HCT116 (cell line): ENCODE results near the gene TCP11. TPM values are rescaled to one million over a fixed set of nuclear protein-coding genes. Genes with fewer than 3 reads are reported as not detected.

ENCODE experiments used
- ATAC-seq: fragments of 200-7000 bp; cut with Tn5 transposase; 2 replicates; pipeline ENCODE4 v1.9.1; 2020; ENCODE audit warnings: mild to moderate bottlenecking, moderate library complexity
- BruUV-seq: library from RNA; stranded (reverse); fragments of 400-500 nt; replicated peaks from 2 replicates; lab custom pipeline; 2021; lab: Mats Ljungman, UMichigan
- CTCF ChIA-PET: fragments of 300-600 bp; sonication (Branson Sonifier 250); formaldehyde crosslinking; loops from one replicate; lab custom pipeline; 2021; ENCODE audit warnings: antibody characterized with exemption; lab: Charles Lee
- POLR2A ChIA-PET: fragments of 300-600, 350-600 bp; sonication (Branson Sonifier 250); formaldehyde crosslinking; loops from one replicate; lab custom pipeline; 2021; ENCODE audit warnings: antibody characterized with exemption; lab: Charles Lee
- RAD21 ChIA-PET, 2 experiments: fragments of 300-600 bp; sonication (Branson Sonifier 250); formaldehyde crosslinking; loops; one replicate each; lab custom pipeline; 2023; ENCODE audit warnings: low total read pairs in 2 of 2; ENCODE audit not compliant: uncharacterized antibody in 2 of 2, unreplicated experiment in 2 of 2, low non-redundant PET in 1 of 2; lab: Charles Lee
- DNase-seq: peaks from one replicate; pipeline ENCODE4 v3.0.0-alpha.2; 2010; ENCODE audit warnings: low read depth, low spot score
- H2AFZ ChIP-seq: fragments of 200-600 bp; shearing (Covaris generic), sonication (generic); 2 replicates; pipeline ENCODE4 v1.6.1; 2017; ENCODE audit warnings: low read depth, mixed run types, mixed read lengths, antibody characterized with exemption, low read length; ENCODE audit not compliant: poor library complexity, severe bottlenecking
- H3K27ac ChIP-seq: 2 replicates; pipeline ENCODE4 v1.5.1; 2012; ENCODE audit warnings: low read depth, low read length
- H3K27me3 ChIP-seq: fragments of 200-600 bp; sonication (generic); 2 replicates; pipeline ENCODE4 v1.6.1; 2016; ENCODE audit warnings: mixed run types, low read length, mixed read lengths; ENCODE audit not compliant: insufficient read depth
- H3K36me3 ChIP-seq, 2 experiments: fragments of 200-500 bp in 1 of 2; fragments of 200-600 bp in 1 of 2; sonication (Bioruptor generic) in 1 of 2; sonication (generic) in 1 of 2; 2 replicates each; pipeline versions ENCODE4 v1.5.1 to v1.6.1; 2014 to 2016; ENCODE audit warnings: low read length in 2 of 2, inconsistent platforms in 1 of 2, mixed read lengths in 1 of 2, mixed run types in 1 of 2; ENCODE audit not compliant: insufficient read depth in 2 of 2, control insufficient read depth in 1 of 2
- H3K4me1 ChIP-seq, 2 experiments: fragments of 200-600 bp in 1 of 2; sonication (generic) in 1 of 2; 2 replicates each; pipeline versions ENCODE4 v1.5.1 to v1.6.1; 2012 to 2017; ENCODE audit warnings: low read length in 2 of 2, inconsistent platforms in 1 of 2, mild to moderate bottlenecking in 1 of 2, mixed read lengths in 1 of 2, mixed run types in 1 of 2, moderate library complexity in 1 of 2; ENCODE audit not compliant: insufficient read depth in 2 of 2, control insufficient read depth in 1 of 2
- H3K4me2 ChIP-seq: fragments of 200-600 bp; sonication (generic); 2 replicates; pipeline ENCODE4 v1.6.1; 2017; ENCODE audit warnings: mixed run types, low read length, mixed read lengths
- H3K4me3 ChIP-seq, 2 experiments: fragments of 200-600 bp in 1 of 2; sonication (generic) in 1 of 2; replicated peaks in 1 of 2; 2 replicates each; pipeline ENCODE4 v1.5.1; 2011 to 2016; ENCODE audit warnings: low read length in 2 of 2, control low read depth in 1 of 2, low read depth in 1 of 2, mild to moderate bottlenecking in 1 of 2, mixed read lengths in 1 of 2, mixed run types in 1 of 2
- H3K79me2 ChIP-seq: fragments of 200-600 bp; sonication (generic); 2 replicates; pipeline ENCODE4 v1.6.1; 2017; ENCODE audit warnings: mild to moderate bottlenecking, mixed run types, low read length, moderate library complexity, mixed read lengths; ENCODE audit not compliant: insufficient read depth
- H3K9ac ChIP-seq: fragments of 200-600 bp; sonication (generic); 2 replicates; pipeline ENCODE4 v1.6.1; 2016; ENCODE audit warnings: low read length, mixed read lengths
- H3K9me2 ChIP-seq: fragments of 200-600 bp; sonication (generic), shearing (Covaris generic); 2 replicates; pipeline ENCODE4 v1.6.1; 2017; ENCODE audit warnings: mixed run types, mild to moderate bottlenecking, moderate library complexity; ENCODE audit not compliant: insufficient read depth
- H3K9me3 ChIP-seq, 2 experiments: fragments of 200-500 bp in 1 of 2; fragments of 200-600 bp in 1 of 2; sonication (Bioruptor generic) in 1 of 2; sonication (generic) in 1 of 2; 2 replicates each; pipeline ENCODE4 v1.6.1; 2014 to 2017; ENCODE audit warnings: low read length in 2 of 2, mixed read lengths in 2 of 2, inconsistent platforms in 1 of 2, low read depth in 1 of 2, mild to moderate bottlenecking in 1 of 2, mixed run types in 1 of 2, moderate library complexity in 1 of 2; ENCODE audit not compliant: control insufficient read depth in 1 of 2, insufficient read depth in 1 of 2
- H4K20me1 ChIP-seq: fragments of 200-600 bp; sonication (generic), shearing (Covaris generic); 2 replicates; pipeline ENCODE4 v1.6.1; 2017; ENCODE audit warnings: mixed run types, mild to moderate bottlenecking, moderate library complexity; ENCODE audit not compliant: insufficient read depth
- ATF3 ChIP-seq: IDR thresholded peaks from 2 replicates; pipeline ENCODE4 v1.6.1; 2012
- ELF1 ChIP-seq: IDR thresholded peaks from 2 replicates; pipeline ENCODE4 v1.6.1; 2012; ENCODE audit warnings: low read depth, borderline replicate concordance
- FOSL1 ChIP-seq: IDR thresholded peaks from 2 replicates; pipeline ENCODE4 v1.6.1; 2012; ENCODE audit warnings: low read depth
- JUND ChIP-seq: IDR thresholded peaks from 2 replicates; pipeline ENCODE4 v1.6.1; 2012
- MAX ChIP-seq: IDR thresholded peaks from 2 replicates; pipeline ENCODE4 v1.6.1; 2012
- POLR2A ChIP-seq: IDR thresholded peaks from 2 replicates; pipeline ENCODE4 v1.7.0; 2011; ENCODE audit warnings: borderline replicate concordance; ENCODE audit not compliant: insufficient read depth, insufficient read length; ENCODE audit errors: extremely low read depth
- RAD21 ChIP-seq: IDR thresholded peaks from 2 replicates; pipeline ENCODE4 v1.6.1; 2012; ENCODE audit warnings: low read depth, mild to moderate bottlenecking
- SIN3A ChIP-seq: IDR thresholded peaks from 2 replicates; pipeline ENCODE4 v1.6.1; 2012; ENCODE audit warnings: low read depth
- SP1 ChIP-seq: IDR thresholded peaks from 2 replicates; pipeline ENCODE4 v1.6.1; 2012; ENCODE audit warnings: low read depth
- TCF7L2 ChIP-seq: IDR thresholded peaks from 2 replicates; pipeline ENCODE4 v1.7.0; 2011; ENCODE audit warnings: borderline replicate concordance, inconsistent platforms; ENCODE audit not compliant: insufficient read depth, insufficient read length; ENCODE audit errors: extremely low read depth
- ZBTB33 ChIP-seq: IDR thresholded peaks from 2 replicates; pipeline ENCODE4 v1.6.1; 2011; ENCODE audit warnings: mild to moderate bottlenecking, low read length, moderate library complexity; ENCODE audit not compliant: insufficient replicate concordance; ENCODE audit errors: extremely low read depth
- intact Hi-C: fragments of 100-400 bp; cut with micrococcal nuclease; formaldehyde crosslinking; loops from 2 replicates; pipeline ENCODE4 v1.10.0; 2022
- total RNA-seq: library from RNA; stranded (reverse); gene quantifications from one replicate; pipeline ENCODE4 v1.2.1, GENCODE V29; 2021; ENCODE audit not compliant: unreplicated experiment
- TF ChIP-seq, protein P1 (sequence below): IDR thresholded peaks from 2 replicates; pipeline ENCODE4 v1.6.1; 2012; ENCODE audit warnings: low read depth
- TF ChIP-seq, protein P2 (sequence below), 3 experiments: fragments of 200-600 bp in 1 of 3; sonication (generic) in 1 of 3; IDR thresholded peaks in 2 of 3; conservative IDR thresholded peaks in 1 of 3; 2 replicates each; pipeline ENCODE4 v1.5.1; 2012 to 2017; ENCODE audit warnings: low read depth in 2 of 3, low read length in 2 of 3, antibody characterized with exemption in 1 of 3, borderline replicate concordance in 1 of 3, control low read depth in 1 of 3, mild to moderate bottlenecking in 1 of 3, mixed read lengths in 1 of 3, mixed run types in 1 of 3, moderate library complexity in 1 of 3; ENCODE audit not compliant: insufficient read depth in 1 of 3

TCP11 gene
- total RNA-seq, 1 experiment from 2014 or later = not detected

DNA sequence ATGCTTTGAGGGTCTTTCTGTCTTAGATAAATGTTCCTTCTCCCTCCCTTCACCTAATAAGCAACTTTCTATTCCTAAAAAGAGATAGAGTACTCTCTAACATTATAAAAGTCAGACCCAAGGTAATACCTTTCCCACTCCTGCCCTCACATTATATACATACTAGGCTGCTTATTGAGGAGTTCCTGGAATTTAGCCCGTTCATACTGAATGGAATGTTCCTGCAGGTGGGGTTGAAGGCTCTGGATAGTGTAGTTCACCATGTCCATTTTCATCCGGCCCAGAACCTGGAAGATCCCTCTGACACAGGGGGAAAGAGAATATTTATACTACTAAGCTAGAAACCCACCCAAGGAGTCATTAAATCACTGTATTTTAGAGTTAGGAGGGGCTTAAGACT, 20.4 kb downstream of the TCP11 start:
- H4K20me1 ChIP-seq = no peaks in the 10 kb centered on the region
- CTCF ChIA-PET = no interaction called here
- TF ChIP-seq SIN3A (no peak), ATF3 (no peak), RAD21 (no peak), ZBTB33 (no peak), TCF7L2 (no peak), JUND (no peak), FOSL1 (no peak), MAX (no peak), SP1 (no peak), POLR2A (no peak), ELF1 (no peak)
- TF ChIP-seq, protein P1, sequence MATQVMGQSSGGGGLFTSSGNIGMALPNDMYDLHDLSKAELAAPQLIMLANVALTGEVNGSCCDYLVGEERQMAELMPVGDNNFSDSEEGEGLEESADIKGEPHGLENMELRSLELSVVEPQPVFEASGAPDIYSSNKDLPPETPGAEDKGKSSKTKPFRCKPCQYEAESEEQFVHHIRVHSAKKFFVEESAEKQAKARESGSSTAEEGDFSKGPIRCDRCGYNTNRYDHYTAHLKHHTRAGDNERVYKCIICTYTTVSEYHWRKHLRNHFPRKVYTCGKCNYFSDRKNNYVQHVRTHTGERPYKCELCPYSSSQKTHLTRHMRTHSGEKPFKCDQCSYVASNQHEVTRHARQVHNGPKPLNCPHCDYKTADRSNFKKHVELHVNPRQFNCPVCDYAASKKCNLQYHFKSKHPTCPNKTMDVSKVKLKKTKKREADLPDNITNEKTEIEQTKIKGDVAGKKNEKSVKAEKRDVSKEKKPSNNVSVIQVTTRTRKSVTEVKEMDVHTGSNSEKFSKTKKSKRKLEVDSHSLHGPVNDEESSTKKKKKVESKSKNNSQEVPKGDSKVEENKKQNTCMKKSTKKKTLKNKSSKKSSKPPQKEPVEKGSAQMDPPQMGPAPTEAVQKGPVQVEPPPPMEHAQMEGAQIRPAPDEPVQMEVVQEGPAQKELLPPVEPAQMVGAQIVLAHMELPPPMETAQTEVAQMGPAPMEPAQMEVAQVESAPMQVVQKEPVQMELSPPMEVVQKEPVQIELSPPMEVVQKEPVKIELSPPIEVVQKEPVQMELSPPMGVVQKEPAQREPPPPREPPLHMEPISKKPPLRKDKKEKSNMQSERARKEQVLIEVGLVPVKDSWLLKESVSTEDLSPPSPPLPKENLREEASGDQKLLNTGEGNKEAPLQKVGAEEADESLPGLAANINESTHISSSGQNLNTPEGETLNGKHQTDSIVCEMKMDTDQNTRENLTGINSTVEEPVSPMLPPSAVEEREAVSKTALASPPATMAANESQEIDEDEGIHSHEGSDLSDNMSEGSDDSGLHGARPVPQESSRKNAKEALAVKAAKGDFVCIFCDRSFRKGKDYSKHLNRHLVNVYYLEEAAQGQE = no peak
- TF ChIP-seq, protein P2, sequence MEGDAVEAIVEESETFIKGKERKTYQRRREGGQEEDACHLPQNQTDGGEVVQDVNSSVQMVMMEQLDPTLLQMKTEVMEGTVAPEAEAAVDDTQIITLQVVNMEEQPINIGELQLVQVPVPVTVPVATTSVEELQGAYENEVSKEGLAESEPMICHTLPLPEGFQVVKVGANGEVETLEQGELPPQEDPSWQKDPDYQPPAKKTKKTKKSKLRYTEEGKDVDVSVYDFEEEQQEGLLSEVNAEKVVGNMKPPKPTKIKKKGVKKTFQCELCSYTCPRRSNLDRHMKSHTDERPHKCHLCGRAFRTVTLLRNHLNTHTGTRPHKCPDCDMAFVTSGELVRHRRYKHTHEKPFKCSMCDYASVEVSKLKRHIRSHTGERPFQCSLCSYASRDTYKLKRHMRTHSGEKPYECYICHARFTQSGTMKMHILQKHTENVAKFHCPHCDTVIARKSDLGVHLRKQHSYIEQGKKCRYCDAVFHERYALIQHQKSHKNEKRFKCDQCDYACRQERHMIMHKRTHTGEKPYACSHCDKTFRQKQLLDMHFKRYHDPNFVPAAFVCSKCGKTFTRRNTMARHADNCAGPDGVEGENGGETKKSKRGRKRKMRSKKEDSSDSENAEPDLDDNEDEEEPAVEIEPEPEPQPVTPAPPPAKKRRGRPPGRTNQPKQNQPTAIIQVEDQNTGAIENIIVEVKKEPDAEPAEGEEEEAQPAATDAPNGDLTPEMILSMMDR (IDR thresholded peaks at IDR 0.05 in 2 of 3, conservative IDR thresholded peaks at IDR 0.05 in 1 of 3; ENCODE audit: borderline replicate concordance in 1 of 3, insufficient read depth in 1 of 3, low read depth in 2 of 3, low read length in 2 of 3) = no peak
- H3K36me3 ChIP-seq = no peaks in the 10 kb centered on the region
- intact Hi-C loops = no loop called here
- H3K4me3 ChIP-seq = no peak overlapping the region
- 0 out of 4 replicates have a peak, but pooled peaks cover 0 to 4% of the 10 kb centered on the region in 2 experiments for H3K9me3 ChIP-seq
- POLR2A ChIA-PET = no interaction called here
- DNase-seq (no peak), ATAC-seq (no peak)
- H3K9me2 ChIP-seq = no peaks in the 10 kb centered on the region; the same call in 1 of the 2 replicates
- H3K4me1 ChIP-seq = no peaks in the 10 kb centered on the region
- no peak overlapping the region for H3K27ac ChIP-seq
- H3K4me2 ChIP-seq = no peak overlapping the region
- RAD21 ChIA-PET = no interaction called here
- no peaks in the 10 kb centered on the region for H3K27me3 ChIP-seq
- no peaks in the 10 kb centered on the region for H3K79me2 ChIP-seq
- no peak overlapping the region for H3K9ac ChIP-seq
- H2AFZ ChIP-seq = no peak overlapping the region
- BruUV-seq = no TSS peak
